GM12878 (cell line): ENCODE measurements around the gene PSMD12. TPM values are rescaled to one million over a fixed set of nuclear protein-coding genes. Genes with fewer than 3 reads are reported as not detected.

Experiments used
- ATAC-seq: fragments of 200-7000 bp; cut with Tn5 transposase; 3 replicates; pipeline ENCODE4 v1.9.1; 2020; ENCODE audit warnings: mild to moderate bottlenecking, moderate library complexity
- BruUV-seq: library from RNA; stranded (reverse); fragments of 400-500 nt; replicated peaks from 2 replicates; lab custom pipeline; 2021; lab: Mats Ljungman, UMichigan
- CTCF ChIA-PET: fragments of 300-600 bp; sonication (Branson Sonifier 250); formaldehyde crosslinking; extraction: SDS; loops from one replicate; lab custom pipeline; 2021; ENCODE audit warnings: inconsistent platforms; lab: Yijun Ruan, JAX
- POLR2A ChIA-PET: fragments of 350-600 bp; formaldehyde crosslinking; extraction: SDS; loops from one replicate; lab custom pipeline; 2021; ENCODE audit warnings: inconsistent platforms; lab: Charles Lee
- RAD21 ChIA-PET: fragments of 300-600 bp; sonication (Branson Sonifier 250); formaldehyde crosslinking; loops from one replicate; lab custom pipeline; 2023; ENCODE audit warnings: antibody characterized with exemption; ENCODE audit not compliant: unreplicated experiment; lab: Charles Lee
- SMC1A ChIA-PET: fragments of 300-600 bp; sonication (Branson Sonifier 250); formaldehyde crosslinking; loops from one replicate; lab custom pipeline; 2023; ENCODE audit not compliant: unreplicated experiment, uncharacterized antibody; lab: Charles Lee
- DNase-seq: peaks from one replicate; pipeline ENCODE4 v3.0.0-alpha.2; 2011; ENCODE audit warnings: low read depth, low spot score
- FAIRE-seq: peaks from 3 replicates; lab custom pipeline; 2011; peaks lifted over from hg19 to GRCh38; lab: Jason Lieb, UNC
- H2AFZ ChIP-seq: 2 replicates; pipeline ENCODE4 v1.6.0; 2011; ENCODE audit warnings: low read depth, low read length, control low read depth; ENCODE audit not compliant: control insufficient read depth
- H3K27ac ChIP-seq: 2 replicates; pipeline ENCODE4 v1.5.1; 2011; ENCODE audit warnings: control low read depth; ENCODE audit not compliant: control insufficient read depth, insufficient read depth
- H3K27me3 ChIP-seq, 2 experiments: replicated peaks in 1 of 2; 2 replicates each; pipeline versions ENCODE4 v1.6.0 to v1.6.1; 2011; ENCODE audit warnings: low read length in 1 of 2; ENCODE audit not compliant: control insufficient read depth in 2 of 2, insufficient read depth in 2 of 2
- H3K36me3 ChIP-seq, 2 experiments: 2 replicates each; pipeline ENCODE4 v1.5.1; 2011; ENCODE audit warnings: low read length in 1 of 2; ENCODE audit not compliant: control insufficient read depth in 2 of 2, insufficient read depth in 2 of 2
- H3K4me1 ChIP-seq: 2 replicates; pipeline ENCODE4 v1.6.1; 2011; ENCODE audit warnings: mild to moderate bottlenecking, low read length, moderate library complexity, mixed read lengths; ENCODE audit not compliant: control insufficient read depth, insufficient read depth
- H3K4me2 ChIP-seq: 2 replicates; pipeline ENCODE4 v1.6.0; 2011; ENCODE audit warnings: control low read depth; ENCODE audit not compliant: control insufficient read depth, insufficient read depth
- H3K4me3 ChIP-seq: fragments of 200-600 bp; sonication (generic); 2 replicates; pipeline ENCODE4 v1.5.1; 2016
- H3K79me2 ChIP-seq: 2 replicates; pipeline ENCODE4 v1.6.0; 2011; ENCODE audit warnings: low read length; ENCODE audit not compliant: control insufficient read depth, insufficient read depth
- H3K9ac ChIP-seq: 2 replicates; pipeline ENCODE4 v1.8.0; 2011; ENCODE audit warnings: low read length, control low read depth, mixed read lengths; ENCODE audit not compliant: control insufficient read depth, insufficient read depth
- H3K9me3 ChIP-seq: replicated peaks from 3 replicates; pipeline ENCODE4 v1.5.1; 2011; ENCODE audit warnings: mild to moderate bottlenecking, low read length; ENCODE audit not compliant: control insufficient read depth, insufficient read depth
- H4K20me1 ChIP-seq: 2 replicates; pipeline ENCODE4 v1.6.0; 2011; ENCODE audit not compliant: control insufficient read depth, insufficient read depth
- ATF3 ChIP-seq: IDR thresholded peaks from 2 replicates; pipeline ENCODE4 v1.6.1; 2011; ENCODE audit warnings: low read depth, mild to moderate bottlenecking, low read length, moderate library complexity, borderline replicate concordance; ENCODE audit errors: extremely low read depth
- BCLAF1 ChIP-seq: fragments of 450-650 bp; IDR thresholded peaks from 2 replicates; pipeline ENCODE4 v1.6.1; 2017; ENCODE audit warnings: antibody characterized with exemption, mild to moderate bottlenecking, moderate library complexity
- CHD1 ChIP-seq: IDR thresholded peaks from 2 replicates; pipeline ENCODE4 v1.6.1; 2012; ENCODE audit warnings: low read depth, low read length, improper control_type of control experiment
- E2F4 ChIP-seq: IDR thresholded peaks from 2 replicates; pipeline ENCODE4 v1.6.1; 2012; ENCODE audit warnings: low read depth, low read length, improper control_type of control experiment
- ETV6 ChIP-seq, 2 experiments: fragments of 450-650 bp in 1 of 2; IDR thresholded peaks in 1 of 2; conservative IDR thresholded peaks in 1 of 2; 2 replicates each; pipeline ENCODE4 v1.6.1; 2014; ENCODE audit warnings: antibody characterized with exemption in 1 of 2, borderline replicate concordance in 1 of 2, low read depth in 1 of 2, mild to moderate bottlenecking in 1 of 2, moderate library complexity in 1 of 2
- GABPA ChIP-seq: IDR thresholded peaks from 2 replicates; pipeline ENCODE4 v1.6.1; 2014; ENCODE audit warnings: antibody characterized with exemption, low read depth, mild to moderate bottlenecking, inconsistent platforms
- IKZF1 ChIP-seq: fragments of 450-650 bp; conservative IDR thresholded peaks from 2 replicates; pipeline ENCODE4 v1.6.1; 2017; ENCODE audit warnings: antibody characterized with exemption, mild to moderate bottlenecking
- KLF5 ChIP-seq: fragments of 450-650 bp; IDR thresholded peaks from 2 replicates; pipeline ENCODE4 v1.6.1; 2014; ENCODE audit warnings: mild to moderate bottlenecking; ENCODE audit not compliant: partially characterized antibody
- MXI1 ChIP-seq: fragments of 150-350 bp; IDR thresholded peaks from 2 replicates; pipeline ENCODE4 v1.6.1; 2011; ENCODE audit warnings: low read depth, mild to moderate bottlenecking, inconsistent platforms, low read length, improper control_type of control experiment
- NFYB ChIP-seq: IDR thresholded peaks from 2 replicates; pipeline ENCODE4 v1.6.1; 2011; ENCODE audit warnings: low read depth, mild to moderate bottlenecking, low read length, improper control_type of control experiment, moderate library complexity; ENCODE audit not compliant: insufficient read depth
- NKRF ChIP-seq: fragments of 450-650 bp; conservative IDR thresholded peaks from 2 replicates; pipeline ENCODE4 v1.6.1; 2017; ENCODE audit warnings: mild to moderate bottlenecking, moderate library complexity
- NR2C1 ChIP-seq: fragments of 450-650 bp; IDR thresholded peaks from 2 replicates; pipeline ENCODE4 v1.6.1; 2017; ENCODE audit warnings: antibody characterized with exemption, mild to moderate bottlenecking, moderate library complexity
- PAX8 ChIP-seq: fragments of 450-650 bp; IDR thresholded peaks from 2 replicates; pipeline ENCODE4 v1.6.1; 2017; ENCODE audit warnings: mild to moderate bottlenecking, moderate library complexity
- RBBP5 ChIP-seq: fragments of 200-600 bp; sonication (generic); conservative IDR thresholded peaks from 2 replicates; pipeline ENCODE4 v1.6.1; 2016
- STAT1 ChIP-seq: fragments of 450-650 bp; conservative IDR thresholded peaks from 2 replicates; pipeline ENCODE4 v1.6.1; 2014; ENCODE audit warnings: antibody characterized with exemption, mild to moderate bottlenecking
- WRNIP1 ChIP-seq: IDR thresholded peaks from 2 replicates; pipeline ENCODE4 v1.6.1; 2011; ENCODE audit warnings: low read depth, low read length, improper control_type of control experiment, borderline replicate concordance
- ZNF384 ChIP-seq: IDR thresholded peaks from 2 replicates; pipeline ENCODE4 v1.6.1; 2012; ENCODE audit warnings: low read depth, mild to moderate bottlenecking, low read length, improper control_type of control experiment, borderline replicate concordance
- ZNF622 ChIP-seq: fragments of 450-650 bp; IDR thresholded peaks from 2 replicates; pipeline ENCODE4 v1.6.1; 2017; ENCODE audit warnings: mild to moderate bottlenecking, inconsistent platforms
- WGBS: methylation state at CpG from one replicate; pipeline ENCODE4 v1.1.6; 2016; ENCODE audit warnings: low lambda C conversion rate; ENCODE audit not compliant: insufficient replicate concordance, insufficient coverage; ENCODE audit errors: missing lambda C conversion rate; 5-methylcytosine and 5-hydroxymethylcytosine counted together
- in situ Hi-C: fragments of 300-500 bp; cut with MboI; formaldehyde crosslinking; loops from 9 replicates; pipeline ENCODE4 v1.14.3; 2018; ENCODE audit warnings: mixed read lengths
- intact Hi-C: fragments of 100-400 bp; cut with micrococcal nuclease; formaldehyde crosslinking; loops from one replicate; pipeline ENCODE4 v1.14.2; 2022; ENCODE audit not compliant: unreplicated experiment
- polyA plus RNA-seq, 11 experiments: library from polyadenylated mRNA; depleted of rRNA in 4 of 11; unstranded in 6 of 11; stranded (reverse) in 5 of 11; fragments of >200 nt; fragmentation: Nextera tagmentation in 4 of 11; fragmentation: Illumina TruSeq in 1 of 11; extraction: Ambion mirVana in 4 of 11; extraction: Trizol in 1 of 11; gene quantifications; 1 replicate in 1 of 11; 2 replicates in 10 of 11; pipeline versions ENCODE4 v1.2.1 to v1.2.3, GENCODE V29; 2011 to 2016; ENCODE audit warnings: inconsistent platforms in 2 of 11, missing spikeins in 2 of 11, low read depth in 1 of 11
- total RNA-seq, 4 experiments: library from RNA; depleted of rRNA in 3 of 4; stranded (reverse); fragments of >200 nt in 3 of 4; fragmentation: Illumina TruSeq in 1 of 4; extraction: Trizol in 1 of 4; gene quantifications; 2 replicates each; pipeline versions ENCODE4 v1.2.1 to v1.2.3, GENCODE V29; 2013 to 2021

Gene PSMD12
- total and polyA plus RNA-seq, 10 of the 15 experiments (the other 5 are each of a cell fraction or from before 2014, with no cell fraction given) = 19.8 to 149 (median 47.5) TPM

GRCh38 chr17:67326440-67326839 is 39.9 kb downstream of the PSMD12 start:
- Histone ChIP-seq H3K27me3 (no peaks in the 10 kb centered on the region), H3K36me3 (no peaks in the 10 kb centered on the region), H4K20me1 (no peaks in the 10 kb centered on the region), H3K4me2 (no peak overlapping the region), H3K9ac (no peak overlapping the region), H3K4me3 (no peak overlapping the region), H2AFZ (no peak overlapping the region), H3K9me3 (no peaks in the 10 kb centered on the region), H3K27ac (no peak overlapping the region), H3K79me2 (no peaks in the 10 kb centered on the region), H3K4me1 (no peaks in the 10 kb centered on the region)
- WGBS = 63% methylated on average over 3 of the region's 3 CpGs
- POLR2A ChIA-PET = no interaction called here
- SMC1A ChIA-PET = no interaction called here
- intact Hi-C loops (no loop called here), in situ Hi-C loops (no loop called here)
- FAIRE-seq = no peak
- ATAC-seq = no peak
- no TSS peak for BruUV-seq
- DNase-seq = no peak
- RAD21 ChIA-PET = no interaction called here
- CTCF ChIA-PET = no interaction called here
- TF ChIP-seq ETV6 (conservative IDR thresholded peaks at IDR 0.05 in 1 of 2, IDR thresholded peaks at IDR 0.05 in 1 of 2; ENCODE audit: borderline replicate concordance in 1 of 2, low read depth in 1 of 2) (no peak), STAT1 (no peak), RBBP5 (no peak), BCLAF1 (no peak), E2F4 (no peak), ZNF384 (no peak), MXI1 (no peak), WRNIP1 (no peak), NKRF (no peak), IKZF1 (no peak), KLF5 (no peak), NR2C1 (no peak), ZNF622 (no peak), CHD1 (no peak), NFYB (no peak), PAX8 (no peak), GABPA (no peak), ATF3 (no peak)
